HepG2 (cell line): Measurements from ENCODE around the gene TBATA. TPM values are rescaled to one million over a fixed set of nuclear protein-coding genes. Genes with fewer than 3 reads are reported as not detected.

Source experiments
- ATAC-seq: fragments of 200-7000 bp; cut with Tn5 transposase; 3 replicates; pipeline ENCODE4 v1.9.1; 2020; ENCODE audit warnings: mild to moderate bottlenecking, moderate library complexity
- BruUV-seq: library from RNA; stranded (reverse); fragments of 400-500 nt; replicated peaks from 2 replicates; lab custom pipeline; 2021; lab: Mats Ljungman, UMichigan
- CTCF ChIA-PET: fragments of 300-600 bp; formaldehyde crosslinking; extraction: SDS; loops from one replicate; lab custom pipeline; 2021; ENCODE audit warnings: low total read pairs, inconsistent platforms, low intra/inter-chr PET ratio; lab: Yijun Ruan, JAX
- POLR2A ChIA-PET: fragments of 350-600 bp; sonication (Branson Sonifier 250); formaldehyde crosslinking; loops from one replicate; lab custom pipeline; 2020; ENCODE audit warnings: antibody characterized with exemption, inconsistent platforms; lab: Yijun Ruan, JAX
- DNase-seq: peaks from one replicate; pipeline ENCODE4 v3.0.0-alpha.2; 2015; ENCODE audit warnings: low spot score
- FAIRE-seq: peaks from 3 replicates; lab custom pipeline; 2011; peaks lifted over from hg19 to GRCh38; lab: Jason Lieb, UNC
- H2AFZ ChIP-seq: one replicate; pipeline ENCODE4 v1.6.1; 2011; ENCODE audit warnings: low read length, inconsistent platforms
- H3K27ac ChIP-seq: fragments of 300-600 bp; 3 replicates; pipeline ENCODE4 v1.8.0; 2011; ENCODE audit warnings: mixed run types, mild to moderate bottlenecking, mixed read lengths, low read length, inconsistent platforms; ENCODE audit not compliant: insufficient read depth; ENCODE audit errors: extremely low read length
- H3K27me3 ChIP-seq, 2 experiments: fragments of 200-600 bp in 1 of 2; 2 replicates in 1 of 2; 3 replicates in 1 of 2; pipeline versions ENCODE4 v1.6.0 to v1.8.0; 2011; ENCODE audit warnings: low read length in 2 of 2, mild to moderate bottlenecking in 2 of 2, moderate library complexity in 2 of 2, inconsistent platforms in 1 of 2; ENCODE audit not compliant: insufficient read depth in 2 of 2, control insufficient read depth in 1 of 2
- H3K36me3 ChIP-seq, 2 experiments: fragments of 200-600 bp in 1 of 2; replicated peaks in 1 of 2; 2 replicates in 1 of 2; 3 replicates in 1 of 2; pipeline versions ENCODE4 v1.5.1 to v1.8.0; 2011; ENCODE audit warnings: low read length in 2 of 2, inconsistent platforms in 1 of 2; ENCODE audit not compliant: insufficient read depth in 2 of 2, control insufficient read depth in 1 of 2
- H3K4me1 ChIP-seq: 2 replicates; pipeline ENCODE4 v1.5.1; 2012; ENCODE audit warnings: low read length, inconsistent platforms; ENCODE audit not compliant: insufficient read depth
- H3K4me2 ChIP-seq: 2 replicates; pipeline ENCODE4 v1.6.0; 2011; ENCODE audit warnings: low read depth, low read length, inconsistent platforms
- H3K4me3 ChIP-seq, 3 experiments: fragments of 200-600 bp in 1 of 3; sonication (generic), shearing (Covaris generic) in 1 of 3; replicated peaks in 1 of 3; 2 replicates each; pipeline ENCODE4 v1.5.1; 2011 to 2016; ENCODE audit warnings: low read length in 3 of 3, inconsistent platforms in 2 of 3, low read depth in 2 of 3, mild to moderate bottlenecking in 2 of 3, control low read depth in 1 of 3, mixed read lengths in 1 of 3; ENCODE audit not compliant: insufficient read depth in 1 of 3
- H3K79me2 ChIP-seq: one replicate; pipeline ENCODE4 v1.6.1; 2011; ENCODE audit warnings: low read length, inconsistent platforms; ENCODE audit not compliant: insufficient read depth
- H3K9ac ChIP-seq: 2 replicates; pipeline ENCODE4 v1.6.0; 2011; ENCODE audit warnings: mild to moderate bottlenecking, low read depth, low read length, inconsistent platforms; ENCODE audit not compliant: insufficient read depth
- H3K9me3 ChIP-seq: 2 replicates; pipeline ENCODE4 v1.5.1; 2012; ENCODE audit warnings: mild to moderate bottlenecking, low read length
- H4K20me1 ChIP-seq: 2 replicates; pipeline ENCODE4 v1.6.0; 2011; ENCODE audit warnings: inconsistent platforms, mild to moderate bottlenecking, low read length, moderate library complexity; ENCODE audit not compliant: insufficient read depth
- KAT8 ChIP-seq: IDR thresholded peaks from 2 replicates; pipeline ENCODE4 v1.6.1; 2016; ENCODE audit warnings: missing genetic modification reagents, missing compliant biosample characterization
- MEF2D ChIP-seq: sonication (generic); formaldehyde crosslinking; IDR thresholded peaks from 2 replicates; pipeline ENCODE4 v1.5.1; 2020; ENCODE audit warnings: mild to moderate bottlenecking, missing genetic modification reagents
- ZMAT3 ChIP-seq: sonication (generic); formaldehyde crosslinking; conservative IDR thresholded peaks from 2 replicates; pipeline ENCODE4 v1.7.0; 2021; ENCODE audit warnings: missing genetic modification reagents
- ZNF431 ChIP-seq: sonication (generic); formaldehyde crosslinking; IDR thresholded peaks from 2 replicates; pipeline ENCODE4 v1.9.0; 2022; ENCODE audit warnings: missing genetic modification reagents, low read depth, mild to moderate bottlenecking, borderline replicate concordance
- WGBS: methylation state at CpG from one replicate; pipeline ENCODE4 v1.1.6; 2017; ENCODE audit warnings: low lambda C conversion rate; 5-methylcytosine and 5-hydroxymethylcytosine counted together
- in situ Hi-C: cut with HindIII; loops from 2 replicates; pipeline ENCODE4 v1.10.0; 2017; ENCODE audit warnings: low pct_unique_long_range_greater_than_20kb; ENCODE audit not compliant: extremely low pct_ligation_motif_present
- intact Hi-C: fragments of 100-400 bp; cut with micrococcal nuclease; formaldehyde crosslinking; loops from one replicate; pipeline ENCODE4 v1.10.0; 2022; ENCODE audit not compliant: unreplicated experiment
- polyA plus RNA-seq, 8 experiments: library from polyadenylated mRNA; depleted of rRNA in 3 of 8; stranded (reverse) in 7 of 8; unstranded in 1 of 8; fragments of >200 nt; fragmentation: Illumina TruSeq in 4 of 8; extraction: Trizol in 4 of 8; gene quantifications; 2 replicates each; pipeline versions ENCODE4 v1.2.1 to v1.2.3, GENCODE V29; 2011 to 2016; ENCODE audit warnings: low read depth in 4 of 8, missing spikeins in 1 of 8, mixed read lengths in 1 of 8; ENCODE audit not compliant: insufficient read depth in 1 of 8
- total RNA-seq, 5 experiments: library from RNA; depleted of rRNA; stranded (reverse); fragments of >200 nt; fragmentation: Illumina TruSeq; extraction: Trizol; gene quantifications; 2 replicates each; pipeline ENCODE4 v1.2.3, GENCODE V29; 2016; ENCODE audit warnings: low read depth in 1 of 5
- TF ChIP-seq, protein P1 (sequence below): sonication (generic); IDR thresholded peaks from 2 replicates; pipeline ENCODE4 v1.6.1; 2016; ENCODE audit warnings: low read depth, borderline replicate concordance
- TF ChIP-seq, protein P2 (sequence below): sonication (generic); formaldehyde crosslinking; IDR thresholded peaks from 2 replicates; pipeline ENCODE4 v1.8.0; 2022; ENCODE audit warnings: mild to moderate bottlenecking, missing genetic modification reagents, moderate library complexity
- TF ChIP-seq, protein P3 (sequence below): sonication (generic); formaldehyde crosslinking; IDR thresholded peaks from 2 replicates; pipeline ENCODE4 v1.5.0; 2020; ENCODE audit warnings: mild to moderate bottlenecking, missing genetic modification reagents

Gene TBATA
- total and polyA plus RNA-seq, 2 of the 13 experiments (the other 11 are each of a cell fraction or from before 2014, with no cell fraction given), result not detected

DNA sequence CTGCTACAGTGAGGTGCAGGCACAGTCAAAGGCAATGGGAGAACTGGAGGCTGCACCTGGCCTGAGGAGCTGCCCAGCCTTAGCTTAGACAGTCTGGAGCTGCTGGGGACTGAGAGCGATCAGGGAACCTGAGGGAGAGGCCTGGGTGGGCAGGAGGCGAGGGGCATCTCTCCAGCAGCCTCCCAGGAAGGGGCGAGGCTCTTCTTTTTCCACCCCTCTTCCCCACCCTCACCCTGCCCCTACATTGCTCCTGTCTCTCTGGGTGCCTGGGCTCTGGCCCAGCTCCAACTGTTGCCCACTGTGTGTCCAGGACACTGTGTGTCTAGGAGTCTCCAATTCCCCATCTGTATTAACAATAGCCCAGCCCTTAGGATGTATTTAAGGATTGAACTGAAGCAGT is 36.9 kb downstream of the TBATA start (continued):
- TF ChIP-seq, protein P1, sequence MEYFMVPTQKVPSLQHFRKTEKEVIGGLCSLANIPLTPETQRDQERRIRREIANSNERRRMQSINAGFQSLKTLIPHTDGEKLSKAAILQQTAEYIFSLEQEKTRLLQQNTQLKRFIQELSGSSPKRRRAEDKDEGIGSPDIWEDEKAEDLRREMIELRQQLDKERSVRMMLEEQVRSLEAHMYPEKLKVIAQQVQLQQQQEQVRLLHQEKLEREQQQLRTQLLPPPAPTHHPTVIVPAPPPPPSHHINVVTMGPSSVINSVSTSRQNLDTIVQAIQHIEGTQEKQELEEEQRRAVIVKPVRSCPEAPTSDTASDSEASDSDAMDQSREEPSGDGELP, result no peak

DNA sequence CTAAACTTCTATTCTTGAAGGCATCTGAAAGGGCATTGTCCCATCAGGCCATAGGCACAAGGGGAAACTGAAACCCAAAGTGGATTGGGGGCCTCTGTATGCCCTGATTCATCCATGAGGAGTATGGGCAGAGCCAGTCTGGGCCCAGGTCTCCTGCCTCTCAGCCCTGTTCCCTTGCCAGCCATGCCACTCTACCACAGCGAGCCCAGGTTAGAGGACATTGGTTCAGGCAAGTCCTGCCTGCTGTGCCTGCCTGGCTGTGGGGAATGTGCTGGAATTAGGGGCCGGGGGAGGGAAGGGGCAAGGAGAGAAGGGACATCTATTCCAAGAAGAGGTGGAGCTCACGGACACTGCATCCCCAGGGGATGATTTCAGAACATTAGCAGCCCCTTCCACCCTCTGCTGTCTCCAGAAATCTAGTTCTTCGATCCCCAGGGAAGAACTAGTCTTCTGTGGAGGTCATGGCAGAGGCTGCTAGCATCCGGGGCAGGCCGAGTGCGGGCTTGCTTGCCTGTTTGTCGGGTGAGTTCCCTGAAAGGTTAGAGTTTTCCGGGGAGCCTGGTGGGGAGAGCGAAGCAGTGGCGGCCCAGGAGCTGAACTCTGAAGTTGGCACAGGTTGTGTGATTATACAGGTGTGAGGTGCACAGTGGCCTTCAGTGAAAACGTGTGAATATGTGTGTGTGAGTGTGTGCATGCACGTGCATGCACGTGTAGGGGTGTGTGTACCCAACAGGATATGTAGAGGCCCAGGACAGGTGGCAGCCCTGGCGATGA is 37.8 kb downstream of the TBATA start:
- Histone ChIP-seq H3K79me2 (no peaks in the 10 kb centered on the region), H3K4me1 (peaks cover 12% of the 10 kb centered on the region), H2AFZ (no peak overlapping the region), H3K9ac (no peak overlapping the region), H3K27me3 (peaks cover 1 to 4% of the 10 kb centered on the region in 2 experiments; a peak in 2 of 5 replicates), H3K27ac (no peak overlapping the region), H3K4me2 (no peak overlapping the region), H3K4me3 (no peak overlapping the region), H4K20me1 (no peaks in the 10 kb centered on the region), H3K9me3 (no peaks in the 10 kb centered on the region), H3K36me3 (no peaks in the 10 kb centered on the region)
- CTCF ChIA-PET, result no interaction called here
- no peak for ATAC-seq
- no peak for FAIRE-seq
- POLR2A ChIA-PET, result no interaction called here
- TF ChIP-seq ZNF431 (CRISPR knock-in tag) (no peak), MEF2D (CRISPR knock-in tag) (no peak), KAT8 (CRISPR knock-in tag) (no peak), ZMAT3 (CRISPR knock-in tag) (no peak)
- TF ChIP-seq, protein P2, sequence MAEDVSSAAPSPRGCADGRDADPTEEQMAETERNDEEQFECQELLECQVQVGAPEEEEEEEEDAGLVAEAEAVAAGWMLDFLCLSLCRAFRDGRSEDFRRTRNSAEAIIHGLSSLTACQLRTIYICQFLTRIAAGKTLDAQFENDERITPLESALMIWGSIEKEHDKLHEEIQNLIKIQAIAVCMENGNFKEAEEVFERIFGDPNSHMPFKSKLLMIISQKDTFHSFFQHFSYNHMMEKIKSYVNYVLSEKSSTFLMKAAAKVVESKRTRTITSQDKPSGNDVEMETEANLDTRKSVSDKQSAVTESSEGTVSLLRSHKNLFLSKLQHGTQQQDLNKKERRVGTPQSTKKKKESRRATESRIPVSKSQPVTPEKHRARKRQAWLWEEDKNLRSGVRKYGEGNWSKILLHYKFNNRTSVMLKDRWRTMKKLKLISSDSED (CRISPR knock-in tag), result no peak
- TF ChIP-seq, protein P3, sequence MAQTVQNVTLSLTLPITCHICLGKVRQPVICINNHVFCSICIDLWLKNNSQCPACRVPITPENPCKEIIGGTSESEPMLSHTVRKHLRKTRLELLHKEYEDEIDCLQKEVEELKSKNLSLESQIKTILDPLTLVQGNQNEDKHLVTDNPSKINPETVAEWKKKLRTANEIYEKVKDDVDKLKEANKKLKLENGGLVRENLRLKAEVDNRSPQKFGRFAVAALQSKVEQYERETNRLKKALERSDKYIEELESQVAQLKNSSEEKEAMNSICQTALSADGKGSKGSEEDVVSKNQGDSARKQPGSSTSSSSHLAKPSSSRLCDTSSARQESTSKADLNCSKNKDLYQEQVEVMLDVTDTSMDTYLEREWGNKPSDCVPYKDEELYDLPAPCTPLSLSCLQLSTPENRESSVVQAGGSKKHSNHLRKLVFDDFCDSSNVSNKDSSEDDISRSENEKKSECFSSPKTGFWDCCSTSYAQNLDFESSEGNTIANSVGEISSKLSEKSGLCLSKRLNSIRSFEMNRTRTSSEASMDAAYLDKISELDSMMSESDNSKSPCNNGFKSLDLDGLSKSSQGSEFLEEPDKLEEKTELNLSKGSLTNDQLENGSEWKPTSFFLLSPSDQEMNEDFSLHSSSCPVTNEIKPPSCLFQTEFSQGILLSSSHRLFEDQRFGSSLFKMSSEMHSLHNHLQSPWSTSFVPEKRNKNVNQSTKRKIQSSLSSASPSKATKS (CRISPR knock-in tag), result no peak
- no peak for DNase-seq
- in situ Hi-C loops (no loop called here), intact Hi-C loops (no loop called here)
- 40% methylated on average over 15 of the region's 15 CpGs for WGBS
- BruUV-seq, result no TSS peak
